ENCODE data around the gene THEM5.
"Not testable (repeated sequence)": the region's sequence is repeated elsewhere in the genome, so short reads cannot be mapped to it uniquely, and the experiment has no call there.

THEM5 gene

GRCh38 chr1:151853411-151853943 is at the start of gene THEM5:
TSS of gene THEM5 (minus strand) at chr1:151853712. CDS start at chr1:151853565, 147 bp downstream.
- peak; percentile 56 for DNase-seq

- no peak for DNase-seq
Observed at GRCh38 chr1:151902858-151903257, 49.3 kb upstream of the THEM5 start.

- not testable (repeated sequence) for DNase-seq
Observed at GRCh38 chr1:151900804-151901203, 47.3 kb upstream of the THEM5 start.

- DNase-seq = peak; percentile 50
Observed at GRCh38 chr1:151898519-151898991, 45.0 kb upstream of the THEM5 start.

- no peak for DNase-seq
Observed at GRCh38 chr1:151897991-151898431, 44.5 kb upstream of the THEM5 start.

GRCh38 chr1:151893176-151893924 is 39.8 kb upstream of the THEM5 start:
- DNase-seq = no peak

- no peak for DNase-seq
Observed at GRCh38 chr1:151892190-151892589, 38.7 kb upstream of the THEM5 start.

- peak; percentile 27 for DNase-seq
Observed at GRCh38 chr1:151891512-151891911, 38.0 kb upstream of the THEM5 start.

GRCh38 chr1:151888972-151889570 is 35.6 kb upstream of the THEM5 start:
- peak; percentile 50 for DNase-seq

- no peak for DNase-seq
Observed at GRCh38 chr1:151887028-151887427, 33.5 kb upstream of the THEM5 start.

- no peak for DNase-seq
Observed at GRCh38 chr1:151885479-151885878, 32.0 kb upstream of the THEM5 start.

- not testable (repeated sequence) for DNase-seq
Observed at GRCh38 chr1:151884879-151885278, 31.4 kb upstream of the THEM5 start.

GRCh38 chr1:151884445-151884844 is 30.9 kb upstream of the THEM5 start:
- DNase-seq = not testable (repeated sequence)

GRCh38 chr1:151883898-151884297 is 30.4 kb upstream of the THEM5 start:
- DNase-seq = not testable (repeated sequence)

GRCh38 chr1:151882918-151883317 is 29.4 kb upstream of the THEM5 start:
- DNase-seq = not testable (repeated sequence)

GRCh38 chr1:151882466-151882865 is 29.0 kb upstream of the THEM5 start:
- DNase-seq = no peak

GRCh38 chr1:151881479-151881878 is 28.0 kb upstream of the THEM5 start:
- DNase-seq = peak; percentile 14

GRCh38 chr1:151875419-151876097 is 22.0 kb upstream of the THEM5 start:
- no peak for DNase-seq

- DNase-seq = peak; percentile 65
Observed at GRCh38 chr1:151872776-151873175, 19.3 kb upstream of the THEM5 start.

- no peak for DNase-seq
Observed at GRCh38 chr1:151871284-151872030, 17.9 kb upstream of the THEM5 start.

- no peak for DNase-seq
Observed at GRCh38 chr1:151868486-151868885, 15.0 kb upstream of the THEM5 start.

- DNase-seq = peak; percentile 19
Observed at GRCh38 chr1:151867765-151868411, 14.4 kb upstream of the THEM5 start.
